ENCODE measurements around the gene HS6ST3. TPM values are rescaled to one million over a fixed set of nuclear protein-coding genes. Genes with fewer than 3 reads are reported as not detected.

HS6ST3 gene
- total and polyA plus RNA-seq, 2 of the 13 experiments (the other 11 are each of a cell fraction or from before 2014, with no cell fraction given): not detected

GRCh38 chr13:96185818-96186217 is 95.9 kb downstream of the HS6ST3 start:
- no peaks in the 10 kb centered on the region for H3K27me3 ChIP-seq (ENCODE audit: control insufficient read depth in 1 of 2, insufficient read depth in 2 of 2, low read length in 2 of 2)
- ChIA-PET CTCF (ENCODE audit: low intra/inter-chr PET ratio, low total read pairs) (no interaction called here), POLR2A (no interaction called here)
- H2AFZ ChIP-seq (ENCODE audit: low read length): no peak overlapping the region
- no peaks in the 10 kb centered on the region for H4K20me1 ChIP-seq (ENCODE audit: insufficient read depth, low read length)
- no peak overlapping the region for H3K27ac ChIP-seq (ENCODE audit: extremely low read length, insufficient read depth, low read length)
- DNase-seq (ENCODE audit: low spot score): no peak
- no peak overlapping the region for H3K4me3 ChIP-seq (replicated peaks in 1 of 3; ENCODE audit: insufficient read depth in 1 of 3, low read depth in 2 of 3, low read length in 3 of 3)
- TF ChIP-seq KLF11 (CRISPR knock-in tag; IDR thresholded peaks at IDR 0.05) (no peak), FOXA3 (CRISPR knock-in tag; IDR thresholded peaks at IDR 0.05) (no peak), RARG (CRISPR knock-in tag; IDR thresholded peaks at IDR 0.05; ENCODE audit: low read depth) (no peak), PPARG (CRISPR knock-in tag; conservative IDR thresholded peaks at IDR 0.05) (no peak), ZNF232 (CRISPR knock-in tag; IDR thresholded peaks at IDR 0.05; ENCODE audit: borderline replicate concordance) (no peak)
- TF ChIP-seq, protein P1, sequence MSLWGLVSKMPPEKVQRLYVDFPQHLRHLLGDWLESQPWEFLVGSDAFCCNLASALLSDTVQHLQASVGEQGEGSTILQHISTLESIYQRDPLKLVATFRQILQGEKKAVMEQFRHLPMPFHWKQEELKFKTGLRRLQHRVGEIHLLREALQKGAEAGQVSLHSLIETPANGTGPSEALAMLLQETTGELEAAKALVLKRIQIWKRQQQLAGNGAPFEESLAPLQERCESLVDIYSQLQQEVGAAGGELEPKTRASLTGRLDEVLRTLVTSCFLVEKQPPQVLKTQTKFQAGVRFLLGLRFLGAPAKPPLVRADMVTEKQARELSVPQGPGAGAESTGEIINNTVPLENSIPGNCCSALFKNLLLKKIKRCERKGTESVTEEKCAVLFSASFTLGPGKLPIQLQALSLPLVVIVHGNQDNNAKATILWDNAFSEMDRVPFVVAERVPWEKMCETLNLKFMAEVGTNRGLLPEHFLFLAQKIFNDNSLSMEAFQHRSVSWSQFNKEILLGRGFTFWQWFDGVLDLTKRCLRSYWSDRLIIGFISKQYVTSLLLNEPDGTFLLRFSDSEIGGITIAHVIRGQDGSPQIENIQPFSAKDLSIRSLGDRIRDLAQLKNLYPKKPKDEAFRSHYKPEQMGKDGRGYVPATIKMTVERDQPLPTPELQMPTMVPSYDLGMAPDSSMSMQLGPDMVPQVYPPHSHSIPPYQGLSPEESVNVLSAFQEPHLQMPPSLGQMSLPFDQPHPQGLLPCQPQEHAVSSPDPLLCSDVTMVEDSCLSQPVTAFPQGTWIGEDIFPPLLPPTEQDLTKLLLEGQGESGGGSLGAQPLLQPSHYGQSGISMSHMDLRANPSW (CRISPR knock-in tag; IDR thresholded peaks at IDR 0.05; ENCODE audit: borderline replicate concordance): no peak
- no peaks in the 10 kb centered on the region for H3K36me3 ChIP-seq (replicated peaks in 1 of 2; ENCODE audit: control insufficient read depth in 1 of 2, insufficient read depth in 2 of 2, low read length in 2 of 2)
- H3K79me2 ChIP-seq (ENCODE audit: insufficient read depth, low read length): no peaks in the 10 kb centered on the region
- no peak overlapping the region for H3K9ac ChIP-seq (ENCODE audit: insufficient read depth, low read depth, low read length)
- WGBS (ENCODE audit: low lambda C conversion rate): 11% methylated on average over 6 of the region's 6 CpGs
- in situ Hi-C loops (cut with HindIII; ENCODE audit: extremely low pct_ligation_motif_present, low pct_unique_long_range_greater_than_20kb) (no loop called here), intact Hi-C loops (cut with micrococcal nuclease; ENCODE audit: unreplicated experiment) (no loop called here)
- FAIRE-seq: no peak
- no TSS peak for BruUV-seq (replicated peaks)
- no peak for ATAC-seq
- no peaks in the 10 kb centered on the region for H3K9me3 ChIP-seq (ENCODE audit: low read length)
- no peak overlapping the region for H3K4me2 ChIP-seq (ENCODE audit: low read depth, low read length)
- H3K4me1 ChIP-seq (ENCODE audit: insufficient read depth, low read length): no peaks in the 10 kb centered on the region

DNA sequence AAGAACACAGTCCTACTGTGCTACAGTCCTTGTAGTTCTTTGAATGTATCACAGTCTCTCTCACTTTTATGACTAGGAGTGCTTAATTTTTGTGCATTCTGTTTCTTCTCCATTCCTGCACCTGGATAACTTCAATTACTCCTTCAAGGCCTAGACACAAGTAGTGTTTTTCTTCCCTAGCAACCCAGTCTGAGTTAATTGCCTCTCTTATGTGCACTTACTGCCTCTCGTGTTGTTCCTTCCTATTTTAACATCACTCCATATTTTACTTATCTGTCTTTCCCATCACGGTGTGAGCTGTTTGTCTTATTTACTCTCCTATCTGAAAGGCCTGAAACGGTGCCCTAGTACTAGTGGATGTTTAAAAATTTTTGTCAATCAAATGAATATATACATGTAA is 101.5 kb downstream of the HS6ST3 start:
- FAIRE-seq (no peak), ATAC-seq (no peak), DNase-seq (ENCODE audit: low spot score) (no peak)
- Histone ChIP-seq H3K9me3 (ENCODE audit: low read length) (no peaks in the 10 kb centered on the region), H3K9ac (ENCODE audit: insufficient read depth, low read depth, low read length) (no peak overlapping the region), H3K4me3 (replicated peaks in 1 of 3; ENCODE audit: insufficient read depth in 1 of 3, low read depth in 2 of 3, low read length in 3 of 3) (no peak overlapping the region), H3K36me3 (replicated peaks in 1 of 2; ENCODE audit: control insufficient read depth in 1 of 2, insufficient read depth in 2 of 2, low read length in 2 of 2) (no peaks in the 10 kb centered on the region), H3K4me2 (ENCODE audit: low read depth, low read length) (no peak overlapping the region), H2AFZ (ENCODE audit: low read length) (no peak overlapping the region), H3K79me2 (ENCODE audit: insufficient read depth, low read length) (no peaks in the 10 kb centered on the region), H3K4me1 (ENCODE audit: insufficient read depth, low read length) (no peaks in the 10 kb centered on the region), H4K20me1 (ENCODE audit: insufficient read depth, low read length) (no peaks in the 10 kb centered on the region), H3K27me3 (ENCODE audit: control insufficient read depth in 1 of 2, insufficient read depth in 2 of 2, low read length in 2 of 2) (peaks cover 0 to 12% of the 10 kb centered on the region in 2 experiments; a peak in 2 of 5 replicates), H3K27ac (ENCODE audit: extremely low read length, insufficient read depth, low read length) (no peak overlapping the region)
- WGBS (ENCODE audit: low lambda C conversion rate): 2% methylated on average over 3 of the region's 3 CpGs
- no TSS peak for BruUV-seq (replicated peaks)
- in situ Hi-C loops (cut with HindIII; ENCODE audit: extremely low pct_ligation_motif_present, low pct_unique_long_range_greater_than_20kb): no loop called here
- CTCF ChIA-PET (ENCODE audit: low intra/inter-chr PET ratio, low total read pairs): no interaction called here
- intact Hi-C loops (cut with micrococcal nuclease; ENCODE audit: unreplicated experiment): no loop called here
- POLR2A ChIA-PET: no interaction called here
- TF ChIP-seq, protein P2, sequence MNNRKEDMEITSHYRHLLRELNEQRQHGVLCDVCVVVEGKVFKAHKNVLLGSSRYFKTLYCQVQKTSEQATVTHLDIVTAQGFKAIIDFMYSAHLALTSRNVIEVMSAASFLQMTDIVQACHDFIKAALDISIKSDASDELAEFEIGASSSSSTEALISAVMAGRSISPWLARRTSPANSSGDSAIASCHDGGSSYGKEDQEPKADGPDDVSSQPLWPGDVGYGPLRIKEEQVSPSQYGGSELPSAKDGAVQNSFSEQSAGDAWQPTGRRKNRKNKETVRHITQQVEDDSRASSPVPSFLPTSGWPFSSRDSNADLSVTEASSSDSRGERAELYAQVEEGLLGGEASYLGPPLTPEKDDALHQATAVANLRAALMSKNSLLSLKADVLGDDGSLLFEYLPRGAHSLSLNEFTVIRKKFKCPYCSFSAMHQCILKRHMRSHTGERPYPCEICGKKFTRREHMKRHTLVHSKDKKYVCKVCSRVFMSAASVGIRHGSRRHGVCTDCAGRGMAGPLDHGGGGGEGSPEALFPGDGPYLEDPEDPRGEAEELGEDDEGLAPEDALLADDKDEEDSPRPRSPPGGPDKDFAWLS (CRISPR knock-in tag; IDR thresholded peaks at IDR 0.05; ENCODE audit: borderline replicate concordance): no peak
- TF ChIP-seq, protein P3, sequence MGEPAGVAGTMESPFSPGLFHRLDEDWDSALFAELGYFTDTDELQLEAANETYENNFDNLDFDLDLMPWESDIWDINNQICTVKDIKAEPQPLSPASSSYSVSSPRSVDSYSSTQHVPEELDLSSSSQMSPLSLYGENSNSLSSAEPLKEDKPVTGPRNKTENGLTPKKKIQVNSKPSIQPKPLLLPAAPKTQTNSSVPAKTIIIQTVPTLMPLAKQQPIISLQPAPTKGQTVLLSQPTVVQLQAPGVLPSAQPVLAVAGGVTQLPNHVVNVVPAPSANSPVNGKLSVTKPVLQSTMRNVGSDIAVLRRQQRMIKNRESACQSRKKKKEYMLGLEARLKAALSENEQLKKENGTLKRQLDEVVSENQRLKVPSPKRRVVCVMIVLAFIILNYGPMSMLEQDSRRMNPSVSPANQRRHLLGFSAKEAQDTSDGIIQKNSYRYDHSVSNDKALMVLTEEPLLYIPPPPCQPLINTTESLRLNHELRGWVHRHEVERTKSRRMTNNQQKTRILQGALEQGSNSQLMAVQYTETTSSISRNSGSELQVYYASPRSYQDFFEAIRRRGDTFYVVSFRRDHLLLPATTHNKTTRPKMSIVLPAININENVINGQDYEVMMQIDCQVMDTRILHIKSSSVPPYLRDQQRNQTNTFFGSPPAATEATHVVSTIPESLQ (CRISPR knock-in tag; conservative IDR thresholded peaks at IDR 0.05): no peak
- TF ChIP-seq, protein P4, sequence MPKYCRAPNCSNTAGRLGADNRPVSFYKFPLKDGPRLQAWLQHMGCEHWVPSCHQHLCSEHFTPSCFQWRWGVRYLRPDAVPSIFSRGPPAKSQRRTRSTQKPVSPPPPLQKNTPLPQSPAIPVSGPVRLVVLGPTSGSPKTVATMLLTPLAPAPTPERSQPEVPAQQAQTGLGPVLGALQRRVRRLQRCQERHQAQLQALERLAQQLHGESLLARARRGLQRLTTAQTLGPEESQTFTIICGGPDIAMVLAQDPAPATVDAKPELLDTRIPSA (CRISPR knock-in tag; IDR thresholded peaks at IDR 0.05; ENCODE audit: borderline replicate concordance): no peak
- TF ChIP-seq KLF6 (CRISPR knock-in tag; IDR thresholded peaks at IDR 0.05) (no peak), BORCS8-MEF2B (CRISPR knock-in tag; IDR thresholded peaks at IDR 0.05) (no peak), AGO1 (IDR thresholded peaks at IDR 0.05; ENCODE audit: low read depth, low read length, poor library complexity, severe bottlenecking) (no peak)
